HepG2 (cell line): ENCODE data around the gene LRRC8D. TPM values are rescaled to one million over a fixed set of nuclear protein-coding genes. Genes with fewer than 3 reads are reported as not detected.
A peak's percentile ranks its signal among the peaks of the same experiment; 100 is the strongest.

ENCODE experiments used
- ATAC-seq: fragments of 200-7000 bp; cut with Tn5 transposase; 3 replicates; pipeline ENCODE4 v1.9.1; 2020; ENCODE audit warnings: mild to moderate bottlenecking, moderate library complexity
- BruUV-seq: library from RNA; stranded (reverse); fragments of 400-500 nt; replicated peaks from 2 replicates; lab custom pipeline; 2021; lab: Mats Ljungman, UMichigan
- CTCF ChIA-PET: fragments of 300-600 bp; formaldehyde crosslinking; extraction: SDS; loops from one replicate; lab custom pipeline; 2021; ENCODE audit warnings: low total read pairs, inconsistent platforms, low intra/inter-chr PET ratio; lab: Yijun Ruan, JAX
- POLR2A ChIA-PET: fragments of 350-600 bp; sonication (Branson Sonifier 250); formaldehyde crosslinking; loops from one replicate; lab custom pipeline; 2020; ENCODE audit warnings: antibody characterized with exemption, inconsistent platforms; lab: Yijun Ruan, JAX
- DNase-seq: peaks from one replicate; pipeline ENCODE4 v3.0.0-alpha.2; 2015; ENCODE audit warnings: low spot score
- FAIRE-seq: peaks from 3 replicates; lab custom pipeline; 2011; peaks lifted over from hg19 to GRCh38; lab: Jason Lieb, UNC
- H2AFZ ChIP-seq: one replicate; pipeline ENCODE4 v1.6.1; 2011; ENCODE audit warnings: low read length, inconsistent platforms
- H3K27ac ChIP-seq: fragments of 300-600 bp; 3 replicates; pipeline ENCODE4 v1.8.0; 2011; ENCODE audit warnings: mixed run types, mild to moderate bottlenecking, mixed read lengths, low read length, inconsistent platforms; ENCODE audit not compliant: insufficient read depth; ENCODE audit errors: extremely low read length
- H3K27me3 ChIP-seq, 2 experiments: fragments of 200-600 bp in 1 of 2; 2 replicates in 1 of 2; 3 replicates in 1 of 2; pipeline versions ENCODE4 v1.6.0 to v1.8.0; 2011; ENCODE audit warnings: low read length in 2 of 2, mild to moderate bottlenecking in 2 of 2, moderate library complexity in 2 of 2, inconsistent platforms in 1 of 2; ENCODE audit not compliant: insufficient read depth in 2 of 2, control insufficient read depth in 1 of 2
- H3K36me3 ChIP-seq, 2 experiments: fragments of 200-600 bp in 1 of 2; replicated peaks in 1 of 2; 2 replicates in 1 of 2; 3 replicates in 1 of 2; pipeline versions ENCODE4 v1.5.1 to v1.8.0; 2011; ENCODE audit warnings: low read length in 2 of 2, inconsistent platforms in 1 of 2; ENCODE audit not compliant: insufficient read depth in 2 of 2, control insufficient read depth in 1 of 2
- H3K4me1 ChIP-seq: 2 replicates; pipeline ENCODE4 v1.5.1; 2012; ENCODE audit warnings: low read length, inconsistent platforms; ENCODE audit not compliant: insufficient read depth
- H3K4me2 ChIP-seq: 2 replicates; pipeline ENCODE4 v1.6.0; 2011; ENCODE audit warnings: low read depth, low read length, inconsistent platforms
- H3K4me3 ChIP-seq, 3 experiments: fragments of 200-600 bp in 1 of 3; sonication (generic), shearing (Covaris generic) in 1 of 3; replicated peaks in 1 of 3; 2 replicates each; pipeline ENCODE4 v1.5.1; 2011 to 2016; ENCODE audit warnings: low read length in 3 of 3, inconsistent platforms in 2 of 3, low read depth in 2 of 3, mild to moderate bottlenecking in 2 of 3, control low read depth in 1 of 3, mixed read lengths in 1 of 3; ENCODE audit not compliant: insufficient read depth in 1 of 3
- H3K79me2 ChIP-seq: one replicate; pipeline ENCODE4 v1.6.1; 2011; ENCODE audit warnings: low read length, inconsistent platforms; ENCODE audit not compliant: insufficient read depth
- H3K9ac ChIP-seq: 2 replicates; pipeline ENCODE4 v1.6.0; 2011; ENCODE audit warnings: mild to moderate bottlenecking, low read depth, low read length, inconsistent platforms; ENCODE audit not compliant: insufficient read depth
- H3K9me3 ChIP-seq: 2 replicates; pipeline ENCODE4 v1.5.1; 2012; ENCODE audit warnings: mild to moderate bottlenecking, low read length
- H4K20me1 ChIP-seq: 2 replicates; pipeline ENCODE4 v1.6.0; 2011; ENCODE audit warnings: inconsistent platforms, mild to moderate bottlenecking, low read length, moderate library complexity; ENCODE audit not compliant: insufficient read depth
- ARID3A ChIP-seq: IDR thresholded peaks from 2 replicates; pipeline ENCODE4 v1.6.1; 2012; ENCODE audit warnings: low read depth, low read length, improper control_type of control experiment
- ATF4 ChIP-seq, 2 experiments: fragments of 450-650 bp in 1 of 2; sonication (generic) in 1 of 2; formaldehyde crosslinking; IDR thresholded peaks; 2 replicates each; pipeline versions ENCODE4 v1.5.0 to v1.8.0; 2020 to 2022; ENCODE audit warnings: mild to moderate bottlenecking in 1 of 2, missing genetic modification reagents in 1 of 2
- BCL6 ChIP-seq: IDR thresholded peaks from 2 replicates; pipeline ENCODE4 v1.6.1; 2016; ENCODE audit warnings: missing genetic modification reagents, missing compliant biosample characterization
- CEBPB ChIP-seq: IDR thresholded peaks from 2 replicates; pipeline ENCODE4 v1.6.1; 2011; ENCODE audit warnings: low read depth, low read length, improper control_type of control experiment, borderline replicate concordance
- CEBPG ChIP-seq: IDR thresholded peaks from 2 replicates; pipeline ENCODE4 v1.6.1; 2016
- EP300 ChIP-seq, 3 experiments: sonication (generic) in 1 of 3; formaldehyde crosslinking in 1 of 3; IDR thresholded peaks; 2 replicates each; pipeline versions ENCODE4 v1.5.1 to v1.6.1; 2011 to 2020; ENCODE audit warnings: low read depth in 2 of 3, low read length in 2 of 3, borderline replicate concordance in 1 of 3, improper control_type of control experiment in 1 of 3, mild to moderate bottlenecking in 1 of 3, missing genetic modification reagents in 1 of 3, moderate library complexity in 1 of 3
- FLYWCH1 ChIP-seq: sonication (generic); formaldehyde crosslinking; IDR thresholded peaks from 2 replicates; pipeline ENCODE4 v1.8.1; 2023; ENCODE audit warnings: mild to moderate bottlenecking, missing genetic modification reagents
- FOXA3 ChIP-seq: IDR thresholded peaks from 2 replicates; pipeline ENCODE4 v1.6.1; 2016; ENCODE audit warnings: missing genetic modification reagents, missing compliant biosample characterization
- POLR2AphosphoS5 ChIP-seq: IDR thresholded peaks from 2 replicates; pipeline ENCODE4 v1.6.1; 2012; ENCODE audit warnings: low read depth, low read length
- RARA ChIP-seq: IDR thresholded peaks from 2 replicates; pipeline ENCODE4 v1.6.1; 2016; ENCODE audit warnings: missing genetic modification reagents, missing compliant biosample characterization
- RXRB ChIP-seq: IDR thresholded peaks from 2 replicates; pipeline ENCODE4 v1.6.1; 2016; ENCODE audit warnings: borderline replicate concordance, missing genetic modification reagents, missing compliant biosample characterization
- SIX4 ChIP-seq: sonication (generic); formaldehyde crosslinking; IDR thresholded peaks from 2 replicates; pipeline ENCODE4 v1.4.0; 2020; ENCODE audit warnings: missing genetic modification reagents
- SKI ChIP-seq: fragments of 450-650 bp; IDR thresholded peaks from one replicate; pipeline ENCODE4 v1.6.1; 2018; ENCODE audit warnings: mild to moderate bottlenecking; ENCODE audit not compliant: partially characterized antibody
- SMC3 ChIP-seq: IDR thresholded peaks from 2 replicates; pipeline ENCODE4 v1.6.1; 2011; ENCODE audit warnings: low read length, improper control_type of control experiment
- SOX13 ChIP-seq, 3 experiments: fragments of 450-650 bp in 1 of 3; sonication (generic) in 1 of 3; formaldehyde crosslinking in 1 of 3; IDR thresholded peaks in 2 of 3; conservative IDR thresholded peaks in 1 of 3; 2 replicates each; pipeline versions ENCODE4 v1.5.0 to v1.6.1; 2016 to 2020; ENCODE audit warnings: antibody characterized with exemption in 1 of 3, mild to moderate bottlenecking in 1 of 3, missing compliant biosample characterization in 1 of 3, missing genetic modification reagents in 1 of 3, moderate library complexity in 1 of 3
- SOX6 ChIP-seq, 2 experiments: fragments of 450-650 bp in 1 of 2; sonication (generic) in 1 of 2; formaldehyde crosslinking in 1 of 2; IDR thresholded peaks; 2 replicates each; pipeline versions ENCODE4 v1.4.0 to v1.6.1; 2017 to 2020; ENCODE audit warnings: antibody characterized with exemption in 1 of 2, mild to moderate bottlenecking in 1 of 2, missing genetic modification reagents in 1 of 2
- ZBTB8A ChIP-seq: sonication (generic); formaldehyde crosslinking; IDR thresholded peaks from 2 replicates; pipeline ENCODE4 v1.4.0; 2020; ENCODE audit warnings: mild to moderate bottlenecking, low read depth, missing genetic modification reagents, borderline replicate concordance
- WGBS: methylation state at CpG from one replicate; pipeline ENCODE4 v1.1.6; 2017; ENCODE audit warnings: low lambda C conversion rate; 5-methylcytosine and 5-hydroxymethylcytosine counted together
- in situ Hi-C: cut with HindIII; loops from 2 replicates; pipeline ENCODE4 v1.10.0; 2017; ENCODE audit warnings: low pct_unique_long_range_greater_than_20kb; ENCODE audit not compliant: extremely low pct_ligation_motif_present
- intact Hi-C: fragments of 100-400 bp; cut with micrococcal nuclease; formaldehyde crosslinking; loops from one replicate; pipeline ENCODE4 v1.10.0; 2022; ENCODE audit not compliant: unreplicated experiment
- polyA plus RNA-seq, 8 experiments: library from polyadenylated mRNA; depleted of rRNA in 3 of 8; stranded (reverse) in 7 of 8; unstranded in 1 of 8; fragments of >200 nt; fragmentation: Illumina TruSeq in 4 of 8; extraction: Trizol in 4 of 8; gene quantifications; 2 replicates each; pipeline versions ENCODE4 v1.2.1 to v1.2.3, GENCODE V29; 2011 to 2016; ENCODE audit warnings: low read depth in 4 of 8, missing spikeins in 1 of 8, mixed read lengths in 1 of 8; ENCODE audit not compliant: insufficient read depth in 1 of 8
- total RNA-seq, 5 experiments: library from RNA; depleted of rRNA; stranded (reverse); fragments of >200 nt; fragmentation: Illumina TruSeq; extraction: Trizol; gene quantifications; 2 replicates each; pipeline ENCODE4 v1.2.3, GENCODE V29; 2016; ENCODE audit warnings: low read depth in 1 of 5

LRRC8D gene
- total and polyA plus RNA-seq, 2 of the 13 experiments (the other 11 are each of a cell fraction or from before 2014, with no cell fraction given): 29.9 to 45.5 TPM

- TF ChIP-seq FLYWCH1: no peak
- TF ChIP-seq SOX6 (IDR thresholded peaks at IDR 0.05): no peak
- 0 out of 2 replicates have a peak, but pooled peaks have one; percentile 29 for TF ChIP-seq SOX6 (CRISPR knock-in tag; IDR thresholded peaks at IDR 0.05)
- no peak for TF ChIP-seq ATF4 (CRISPR knock-in tag; IDR thresholded peaks at IDR 0.05)
- no peak for TF ChIP-seq SKI
Measured at GRCh38 chr1:89822109-89822962, 1.5 kb downstream of the LRRC8D start (continued).

DNA sequence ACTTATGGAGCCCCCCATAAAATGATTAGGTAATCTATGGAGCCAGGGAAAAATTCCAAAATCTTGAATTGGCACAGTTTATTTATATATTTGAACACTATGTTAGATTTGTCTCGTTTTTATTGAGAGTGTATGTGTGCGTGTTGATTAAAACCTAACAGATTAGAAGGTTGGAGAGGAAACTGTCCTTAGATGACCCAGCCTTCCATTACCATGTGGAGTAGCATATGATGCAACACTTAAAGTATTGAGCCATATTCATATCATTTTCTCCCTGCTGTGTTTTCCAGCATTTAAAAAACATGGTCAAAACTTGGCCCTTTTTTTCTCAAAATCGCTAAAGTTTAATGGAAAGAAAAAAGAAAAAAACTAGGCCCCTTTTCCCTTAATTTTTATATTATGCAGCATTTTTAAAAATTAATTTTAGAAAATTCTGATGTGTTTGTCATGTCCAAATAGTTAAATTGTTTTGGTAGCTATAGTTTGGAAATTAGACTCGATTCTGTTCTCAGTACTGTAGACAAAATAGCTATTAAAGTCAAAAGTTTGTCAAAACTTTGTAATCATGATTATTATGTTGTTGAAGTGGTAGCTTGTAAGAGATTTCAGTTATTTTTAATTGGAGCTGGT, 2.3 kb downstream of the LRRC8D start:
- Histone ChIP-seq H3K27ac (peak overlapping the region; percentile 97), H3K9me3 (no peaks in the 10 kb centered on the region), H3K9ac (peak overlapping the region; percentile 92), H3K4me2 (peak overlapping the region; percentile 94), H3K4me1 (peaks cover 76% of the 10 kb centered on the region), H2AFZ (no peak overlapping the region), H3K36me3 (peaks cover 0 to 3% of the 10 kb centered on the region in 2 experiments; a peak in 2 of 5 replicates), H3K4me3 (peak overlapping the region; percentile 84 to 89 (median 86); a peak in 4 of 6 replicates), H3K27me3 (no peaks in the 10 kb centered on the region; a peak in 1 of 5 replicates), H4K20me1 (no peaks in the 10 kb centered on the region), H3K79me2 (peaks cover 75% of the 10 kb centered on the region)
- WGBS: 38% methylated on average over 4 of the region's 4 CpGs
- in situ Hi-C loops (no loop called here), intact Hi-C loops (loop anchor here (5.0 kb wide), 2 partner anchors 49 to 84 kb away; no protein-coding TSS in a partner anchor)
- DNase-seq: no peak
- POLR2A ChIA-PET: interaction anchor here (2.0 to 8.5 kb wide), 5 partner anchors 10 to 173 kb away, joined by 5 to 115 read pairs (median 17); no protein-coding TSS in a partner anchor
- no peak for ATAC-seq
- FAIRE-seq: peak; percentile 51
- no TSS peak for BruUV-seq
- CTCF ChIA-PET: no interaction called here
- TF ChIP-seq ZBTB8A (CRISPR knock-in tag): no peak
- TF ChIP-seq CEBPG (CRISPR knock-in tag): peak; percentile 95
- TF ChIP-seq FLYWCH1: no peak
- peak; percentile 98 for TF ChIP-seq RXRB (CRISPR knock-in tag)
- TF ChIP-seq SIX4 (CRISPR knock-in tag): no peak
- TF ChIP-seq RARA (CRISPR knock-in tag): 0 out of 2 replicates have a peak, but pooled peaks have one; percentile 12
- peak; percentile 20; the same call in 1 of the 2 replicates for TF ChIP-seq BCL6 (CRISPR knock-in tag)
- TF ChIP-seq ARID3A: peak; percentile 55; the same call in 1 of the 2 replicates
- TF ChIP-seq SOX13 (IDR thresholded peaks at IDR 0.05): no peak
- TF ChIP-seq SOX13 (CRISPR knock-in tag; conservative IDR thresholded peaks at IDR 0.05 in 1 of 2, IDR thresholded peaks at IDR 0.05 in 1 of 2): 0 out of 4 replicates have a peak, but pooled peaks of 1 of the 2 experiments have one; percentile 13
- peak; percentile 33; the same call in 1 of the 2 replicates for TF ChIP-seq FOXA3
- TF ChIP-seq CEBPB: peak; percentile 98
- TF ChIP-seq EP300 (IDR thresholded peaks at IDR 0.05; ENCODE audit: low read depth in 2 of 2, low read length in 2 of 2): peak in 1 of 2 experiments; percentile 26; a peak in 1 of 4 replicates
- no peak for TF ChIP-seq EP300 (CRISPR knock-in tag; IDR thresholded peaks at IDR 0.05; ENCODE audit: borderline replicate concordance)
- TF ChIP-seq POLR2AphosphoS5: no peak
- TF ChIP-seq SMC3: peak; percentile 24; the same call in 1 of the 2 replicates
